ENCODE results near the gene STRAP.

Gene STRAP

GRCh38 chr12:15839041-15839440, 43.1 kb upstream of the STRAP start:
- H3K9me3 ChIP-seq (ENCODE audit: low read length) = no peaks in the 10 kb centered on the region
- no peak overlapping the region for H3K9ac ChIP-seq (ENCODE audit: low read length)
- no peaks in the 10 kb centered on the region for H3K4me1 ChIP-seq (ENCODE audit: insufficient read depth, low read length, severe bottlenecking)
- no peaks in the 10 kb centered on the region for H3F3A ChIP-seq (ENCODE audit: insufficient read depth, low read length)
- H3K9me2 ChIP-seq (ENCODE audit: low read depth, low read length) = no peaks in the 10 kb centered on the region
- no peaks in the 10 kb centered on the region for H4K20me1 ChIP-seq (ENCODE audit: insufficient read depth, low read length)
- no peaks in the 10 kb centered on the region; the same call in 1 of the 2 replicates for H3K27me3 ChIP-seq (ENCODE audit: insufficient read depth, low read length)
- no peak overlapping the region for H3K27ac ChIP-seq (ENCODE audit: low read depth, low read length, poor library complexity, severe bottlenecking)
- no peak overlapping the region for H3K4me2 ChIP-seq (ENCODE audit: low read length)
- no peaks in the 10 kb centered on the region for H3K36me3 ChIP-seq (ENCODE audit: insufficient read depth, low read length)
- H2AFZ ChIP-seq (ENCODE audit: low read length) = no peak overlapping the region
- no peak overlapping the region for H3K4me3 ChIP-seq (ENCODE audit: low read depth, low read length, poor library complexity, severe bottlenecking)
- no peaks in the 10 kb centered on the region for H3K79me2 ChIP-seq (ENCODE audit: insufficient read depth, low read length)
- TF ChIP-seq EZH2 (IDR thresholded peaks at IDR 0.05; ENCODE audit: borderline replicate concordance, low read length) (no peak), CTCF (IDR thresholded peaks at IDR 0.05; ENCODE audit: low read length) (no peak)

GRCh38 chr12:15839682-15840081, 42.5 kb upstream of the STRAP start:
- Histone ChIP-seq H3K9me2 (ENCODE audit: low read depth, low read length) (no peaks in the 10 kb centered on the region), H3K4me2 (ENCODE audit: low read length) (no peak overlapping the region), H3K4me3 (ENCODE audit: low read depth, low read length, poor library complexity, severe bottlenecking) (no peak overlapping the region), H3K9me3 (ENCODE audit: low read length) (no peaks in the 10 kb centered on the region), H3K79me2 (ENCODE audit: insufficient read depth, low read length) (no peaks in the 10 kb centered on the region), H4K20me1 (ENCODE audit: insufficient read depth, low read length) (no peaks in the 10 kb centered on the region), H3K27ac (ENCODE audit: low read depth, low read length, poor library complexity, severe bottlenecking) (no peak overlapping the region), H3F3A (ENCODE audit: insufficient read depth, low read length) (no peaks in the 10 kb centered on the region), H3K4me1 (ENCODE audit: insufficient read depth, low read length, severe bottlenecking) (no peaks in the 10 kb centered on the region), H2AFZ (ENCODE audit: low read length) (no peak overlapping the region), H3K36me3 (ENCODE audit: insufficient read depth, low read length) (no peaks in the 10 kb centered on the region), H3K27me3 (ENCODE audit: insufficient read depth, low read length) (no peaks in the 10 kb centered on the region; the same call in 1 of the 2 replicates), H3K9ac (ENCODE audit: low read length) (no peak overlapping the region)
- TF ChIP-seq CTCF (IDR thresholded peaks at IDR 0.05; ENCODE audit: low read length) (no peak), EZH2 (IDR thresholded peaks at IDR 0.05; ENCODE audit: borderline replicate concordance, low read length) (no peak)

- Histone ChIP-seq H3K9me3 (ENCODE audit: low read length) (no peaks in the 10 kb centered on the region), H3F3A (ENCODE audit: insufficient read depth, low read length) (no peaks in the 10 kb centered on the region), H3K4me2 (ENCODE audit: low read length) (no peak overlapping the region), H3K27ac (ENCODE audit: low read depth, low read length, poor library complexity, severe bottlenecking) (no peak overlapping the region), H3K4me3 (ENCODE audit: low read depth, low read length, poor library complexity, severe bottlenecking) (no peak overlapping the region), H3K9me2 (ENCODE audit: low read depth, low read length) (no peaks in the 10 kb centered on the region), H3K9ac (ENCODE audit: low read length) (no peak overlapping the region), H3K27me3 (ENCODE audit: insufficient read depth, low read length) (no peaks in the 10 kb centered on the region; the same call in 1 of the 2 replicates), H3K36me3 (ENCODE audit: insufficient read depth, low read length) (no peaks in the 10 kb centered on the region), H3K79me2 (ENCODE audit: insufficient read depth, low read length) (no peaks in the 10 kb centered on the region), H4K20me1 (ENCODE audit: insufficient read depth, low read length) (no peaks in the 10 kb centered on the region), H2AFZ (ENCODE audit: low read length) (no peak overlapping the region), H3K4me1 (ENCODE audit: insufficient read depth, low read length, severe bottlenecking) (no peaks in the 10 kb centered on the region)
- no peak for TF ChIP-seq EZH2 (IDR thresholded peaks at IDR 0.05; ENCODE audit: borderline replicate concordance, low read length)
- no peak for TF ChIP-seq CTCF (IDR thresholded peaks at IDR 0.05; ENCODE audit: low read length)
Observed at GRCh38 chr12:15842108-15842507, 40.1 kb upstream of the STRAP start.
